OCI-LY3 (cell line): ENCODE data around the gene FAM120A.

Experiments used
- H2AFZ ChIP-seq: fragments of 200-600, 300-600 bp; shearing (Covaris generic); 2 replicates; pipeline ENCODE4 v1.6.0; 2014; ENCODE audit warnings: antibody characterized with exemption, low read depth, low read length
- H3K27ac ChIP-seq: fragments of 200-600, 300-600 bp; sonication (generic); 2 replicates; pipeline ENCODE4 v1.5.1; 2014; ENCODE audit warnings: mild to moderate bottlenecking, low read length, moderate library complexity, mixed read lengths
- H3K27me3 ChIP-seq: fragments of 200-600, 300-600 bp; sonication (generic); 2 replicates; pipeline ENCODE4 v1.6.1; 2014; ENCODE audit warnings: low read depth, low read length, mixed read lengths
- H3K36me3 ChIP-seq: fragments of 200-600, 300-600 bp; sonication (generic); replicated peaks from 2 replicates; pipeline ENCODE3; 2014; ENCODE audit warnings: low read depth, low read length, mixed read lengths
- H3K4me1 ChIP-seq: fragments of 300-600, 200-600 bp; sonication (generic); 2 replicates; pipeline ENCODE4 v1.6.1; 2014; ENCODE audit warnings: low read length, mixed read lengths
- H3K4me2 ChIP-seq: fragments of 200-600, 300-600 bp; sonication (generic); 2 replicates; pipeline ENCODE4 v1.6.1; 2014; ENCODE audit warnings: low read length, mixed read lengths
- H3K4me3 ChIP-seq: fragments of 300-600, 200-600 bp; sonication (generic); 2 replicates; pipeline ENCODE4 v1.5.1; 2014; ENCODE audit warnings: antibody characterized with exemption, mild to moderate bottlenecking, low read length, moderate library complexity
- H3K79me2 ChIP-seq: fragments of 300-600, 200-600 bp; shearing (Covaris generic); 2 replicates; pipeline ENCODE4 v1.6.1; 2014; ENCODE audit warnings: mild to moderate bottlenecking, low read length, mixed read lengths
- H3K9ac ChIP-seq: fragments of 300-600, 200-600 bp; shearing (Covaris generic); 2 replicates; pipeline ENCODE4 v1.6.0; 2014; ENCODE audit warnings: mild to moderate bottlenecking, low read length, moderate library complexity
- H3K9me3 ChIP-seq: fragments of 200-600, 300-600 bp; shearing (Covaris generic); 2 replicates; pipeline ENCODE4 v1.6.1; 2014; ENCODE audit warnings: low read length, mixed read lengths; ENCODE audit not compliant: insufficient read depth
- H4K20me1 ChIP-seq: fragments of 200-600, 300-600 bp; sonication (generic); 2 replicates; pipeline ENCODE4 v1.6.1; 2016; ENCODE audit warnings: low read length, mixed read lengths; ENCODE audit not compliant: insufficient read depth
- CTCF ChIP-seq: fragments of 200-600, 300-600 bp; sonication (generic); IDR thresholded peaks from 2 replicates; pipeline ENCODE4 v1.5.1; 2014; ENCODE audit warnings: antibody characterized with exemption, low read length, low read depth
- EZH2phosphoT487 ChIP-seq: fragments of 200-600 bp; shearing (Covaris generic); IDR thresholded peaks from 2 replicates; pipeline ENCODE4 v1.6.1; 2018; ENCODE audit warnings: antibody characterized with exemption, mixed run types, low read depth

FAM120A gene

DNA sequence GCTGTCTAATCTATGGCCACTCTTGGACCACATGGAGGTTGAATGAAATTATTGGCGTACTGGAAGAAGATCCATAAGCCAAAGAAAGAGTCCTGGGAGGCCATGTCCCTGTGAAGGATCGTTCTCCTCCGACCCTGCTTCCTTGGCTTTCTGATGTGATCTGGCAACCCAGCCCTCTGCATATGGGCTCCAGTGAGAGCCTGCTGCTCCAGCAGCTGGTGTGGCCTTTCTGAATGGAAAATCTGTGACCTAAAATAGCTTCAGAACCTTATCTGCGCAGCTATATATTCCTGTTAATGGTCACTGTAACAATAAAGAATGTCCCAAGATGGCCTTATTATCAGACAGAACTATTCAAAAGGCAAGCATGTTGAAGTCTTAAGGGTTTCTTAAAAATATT is 84.7 kb downstream of the FAM120A start:
- peaks cover 7% of the 10 kb centered on the region; the same call in 1 of the 2 replicates for H3K79me2 ChIP-seq
- no peak overlapping the region for H2AFZ ChIP-seq
- H3K27ac ChIP-seq, result no peak overlapping the region
- no peaks in the 10 kb centered on the region for H3K27me3 ChIP-seq
- TF ChIP-seq CTCF (no peak), EZH2phosphoT487 (no peak)
- H4K20me1 ChIP-seq, result no peaks in the 10 kb centered on the region; the same call in none of the 2 replicates
- H3K9ac ChIP-seq, result no peak overlapping the region
- peaks cover 47% of the 10 kb centered on the region for H3K36me3 ChIP-seq
- peaks cover 6% of the 10 kb centered on the region; the same call in 1 of the 2 replicates for H3K4me1 ChIP-seq
- H3K4me3 ChIP-seq, result no peak overlapping the region
- H3K9me3 ChIP-seq, result no peaks in the 10 kb centered on the region
- no peak overlapping the region for H3K4me2 ChIP-seq

GRCh38 chr9:93536874-93537273 is 85.4 kb downstream of the FAM120A start:
- H3K36me3 ChIP-seq, result peaks cover 47% of the 10 kb centered on the region
- peaks cover 7% of the 10 kb centered on the region; the same call in 1 of the 2 replicates for H3K79me2 ChIP-seq
- TF ChIP-seq EZH2phosphoT487 (no peak), CTCF (no peak)
- no peak overlapping the region for H2AFZ ChIP-seq
- H3K9ac ChIP-seq, result no peak overlapping the region
- no peak overlapping the region for H3K4me2 ChIP-seq
- H3K4me3 ChIP-seq, result no peak overlapping the region
- H4K20me1 ChIP-seq, result no peaks in the 10 kb centered on the region; the same call in none of the 2 replicates
- no peak overlapping the region for H3K27ac ChIP-seq
- no peaks in the 10 kb centered on the region for H3K9me3 ChIP-seq
- H3K27me3 ChIP-seq, result no peaks in the 10 kb centered on the region
- H3K4me1 ChIP-seq, result peaks cover 6% of the 10 kb centered on the region; the same call in 1 of the 2 replicates

DNA sequence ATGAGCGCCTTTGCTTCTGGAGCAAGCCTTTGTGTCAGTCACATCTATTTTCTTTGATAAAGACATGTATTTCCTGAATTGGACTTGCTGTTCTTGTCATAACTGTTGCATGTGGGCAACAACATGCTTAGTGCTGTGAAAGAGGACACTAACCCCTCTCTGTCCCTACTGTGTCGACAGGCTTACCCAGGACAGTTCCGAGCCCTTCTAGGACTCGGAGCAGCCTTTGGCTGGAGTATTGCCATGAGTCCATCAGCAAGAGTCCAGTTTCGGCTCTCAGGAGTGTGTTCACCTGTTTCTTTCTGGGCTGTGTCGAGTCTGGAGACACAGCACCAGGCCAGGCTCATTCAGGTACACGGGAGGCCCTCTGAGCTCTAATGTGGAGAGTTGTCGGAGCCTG is 88.8 kb downstream of the FAM120A start:
- Histone ChIP-seq H3K79me2 (peaks cover 7% of the 10 kb centered on the region; the same call in 1 of the 2 replicates), H3K4me1 (peaks cover 6% of the 10 kb centered on the region; the same call in 1 of the 2 replicates), H4K20me1 (no peaks in the 10 kb centered on the region), H3K36me3 (peaks cover 36% of the 10 kb centered on the region), H3K27ac (no peak overlapping the region), H2AFZ (no peak overlapping the region), H3K9ac (no peak overlapping the region), H3K4me2 (no peak overlapping the region), H3K27me3 (no peaks in the 10 kb centered on the region), H3K9me3 (no peaks in the 10 kb centered on the region), H3K4me3 (no peak overlapping the region)
- TF ChIP-seq CTCF (no peak), EZH2phosphoT487 (no peak)

DNA sequence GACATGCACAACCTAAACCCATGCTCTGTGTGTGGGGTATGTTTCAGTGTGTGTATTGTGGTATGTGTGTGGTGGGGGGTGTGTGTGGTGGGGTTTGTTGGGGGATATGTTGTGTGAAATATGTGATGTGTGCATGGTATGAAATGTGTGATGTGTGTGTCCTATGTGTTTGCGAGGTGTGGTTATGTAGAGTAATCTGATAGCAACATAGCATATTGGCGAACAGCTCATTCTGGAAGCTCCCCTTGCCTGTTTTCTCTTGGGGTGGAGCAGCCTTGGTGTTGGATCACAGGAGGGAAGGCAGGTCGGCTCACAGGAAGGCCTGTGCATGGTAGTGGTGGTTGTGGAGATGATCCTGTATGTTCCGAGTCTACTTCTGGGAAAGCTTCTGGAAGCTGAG is 89.5 kb downstream of the FAM120A start:
- Histone ChIP-seq H3K4me3 (no peak overlapping the region), H3K9me3 (no peaks in the 10 kb centered on the region), H3K27ac (no peak overlapping the region), H3K4me2 (no peak overlapping the region), H3K79me2 (peaks cover 6% of the 10 kb centered on the region; the same call in 1 of the 2 replicates), H3K27me3 (no peaks in the 10 kb centered on the region), H2AFZ (no peak overlapping the region), H3K36me3 (peaks cover 36% of the 10 kb centered on the region), H4K20me1 (no peaks in the 10 kb centered on the region), H3K4me1 (peaks cover 4% of the 10 kb centered on the region; the same call in 1 of the 2 replicates), H3K9ac (no peak overlapping the region)
- no peak for TF ChIP-seq EZH2phosphoT487
- TF ChIP-seq CTCF, result no peak
